Measurements from ENCODE around the gene BCAS3.
A peak's percentile ranks its signal among the peaks of the same experiment; 100 is the strongest.

Gene BCAS3

DNA sequence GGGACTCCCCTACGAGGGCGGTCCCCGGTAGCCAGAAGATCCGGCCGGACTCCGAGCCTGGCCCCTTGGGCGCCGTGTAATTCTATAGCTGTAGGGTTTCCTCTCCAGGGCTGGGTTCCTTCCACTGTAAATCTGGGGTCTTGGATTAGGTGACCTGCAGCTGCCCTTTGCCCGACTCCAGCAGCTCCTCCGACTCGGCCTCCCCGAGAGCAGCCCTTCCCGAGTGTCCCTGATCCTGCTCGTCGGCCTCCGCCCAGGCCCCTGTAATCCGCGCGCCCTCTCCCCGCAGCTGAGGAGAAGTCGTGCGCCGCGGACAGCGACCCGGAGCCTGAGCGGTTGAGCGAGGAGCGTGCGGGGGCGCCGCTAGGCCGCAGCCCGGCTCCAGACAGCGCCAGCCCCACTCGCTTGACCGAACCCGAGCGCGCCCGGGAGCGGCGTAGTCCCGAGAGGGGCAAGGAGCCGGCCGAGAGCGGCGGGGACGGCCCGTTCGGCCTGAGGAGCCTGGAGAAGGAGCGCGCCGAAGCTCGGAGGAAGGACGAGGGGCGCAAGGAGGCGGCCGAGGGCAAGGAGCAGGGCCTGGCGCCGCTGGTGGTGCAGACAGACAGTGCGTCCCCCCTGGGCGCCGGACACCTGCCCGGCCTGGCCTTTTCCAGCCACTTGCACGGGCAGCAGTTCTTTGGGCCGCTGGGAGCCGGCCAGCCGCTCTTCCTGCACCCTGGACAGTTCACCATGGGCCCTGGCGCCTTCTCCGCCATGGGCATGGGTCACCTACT is 727.4 kb downstream of the BCAS3 start:
- no peak for DNase-seq

DNA sequence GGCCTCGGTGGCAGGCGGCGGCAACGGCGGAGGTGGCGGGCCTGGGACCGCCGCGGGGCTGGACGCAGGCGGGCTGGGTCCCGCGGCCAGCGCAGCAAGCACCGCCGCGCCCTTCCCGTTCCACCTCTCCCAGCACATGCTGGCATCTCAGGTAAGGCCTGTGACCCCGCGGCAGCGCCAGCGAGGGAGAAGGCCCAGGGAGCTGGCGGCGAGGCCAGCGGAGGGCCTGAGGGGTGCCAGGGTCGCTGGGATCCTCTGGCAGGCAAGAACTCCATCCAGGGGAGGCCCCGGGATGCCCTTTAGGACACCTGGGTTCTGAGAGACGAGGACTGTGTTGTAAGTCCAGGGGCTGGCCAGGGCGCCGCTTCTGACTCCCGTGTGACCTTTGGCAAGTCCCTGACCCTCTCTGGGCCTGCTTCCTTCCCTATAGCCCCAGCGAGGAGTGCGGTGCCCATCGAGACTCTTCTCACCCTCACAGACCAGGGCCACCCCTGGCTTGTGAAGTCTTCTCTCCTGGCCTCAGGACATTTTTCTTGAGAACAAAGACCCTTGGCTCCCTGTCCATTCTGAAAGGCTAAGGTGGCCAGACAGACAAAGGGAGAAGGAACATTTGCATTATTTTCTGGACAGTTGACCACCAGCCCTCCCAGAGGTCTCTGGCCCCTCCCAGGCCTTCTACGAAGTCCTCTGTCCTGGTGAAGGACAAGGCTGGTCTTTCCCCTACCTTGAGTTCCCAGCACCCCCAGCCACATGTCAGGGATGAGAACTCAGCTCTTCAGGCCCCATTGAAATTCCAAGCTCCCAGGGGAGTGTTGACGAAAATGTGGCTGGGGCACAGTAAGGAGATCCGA is 728.3 kb downstream of the BCAS3 start:
- DNase-seq = no peak

DNA sequence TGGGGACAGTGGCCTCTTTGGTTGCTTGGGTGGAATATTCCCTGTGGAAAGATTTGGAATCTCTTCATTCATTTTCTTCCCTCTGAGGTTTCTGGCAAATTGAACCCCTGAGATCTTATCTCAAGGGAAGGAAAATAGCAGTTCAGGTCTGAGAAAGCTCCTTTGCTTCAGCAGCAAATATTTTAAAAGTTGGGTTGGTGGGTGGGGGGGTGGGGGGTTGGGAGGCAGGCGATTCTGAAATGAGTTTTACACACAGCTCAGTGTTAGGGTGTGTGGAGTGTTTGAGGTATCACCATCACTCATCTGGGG is 728.8 kb downstream of the BCAS3 start:
- DNase-seq = no peak

DNA sequence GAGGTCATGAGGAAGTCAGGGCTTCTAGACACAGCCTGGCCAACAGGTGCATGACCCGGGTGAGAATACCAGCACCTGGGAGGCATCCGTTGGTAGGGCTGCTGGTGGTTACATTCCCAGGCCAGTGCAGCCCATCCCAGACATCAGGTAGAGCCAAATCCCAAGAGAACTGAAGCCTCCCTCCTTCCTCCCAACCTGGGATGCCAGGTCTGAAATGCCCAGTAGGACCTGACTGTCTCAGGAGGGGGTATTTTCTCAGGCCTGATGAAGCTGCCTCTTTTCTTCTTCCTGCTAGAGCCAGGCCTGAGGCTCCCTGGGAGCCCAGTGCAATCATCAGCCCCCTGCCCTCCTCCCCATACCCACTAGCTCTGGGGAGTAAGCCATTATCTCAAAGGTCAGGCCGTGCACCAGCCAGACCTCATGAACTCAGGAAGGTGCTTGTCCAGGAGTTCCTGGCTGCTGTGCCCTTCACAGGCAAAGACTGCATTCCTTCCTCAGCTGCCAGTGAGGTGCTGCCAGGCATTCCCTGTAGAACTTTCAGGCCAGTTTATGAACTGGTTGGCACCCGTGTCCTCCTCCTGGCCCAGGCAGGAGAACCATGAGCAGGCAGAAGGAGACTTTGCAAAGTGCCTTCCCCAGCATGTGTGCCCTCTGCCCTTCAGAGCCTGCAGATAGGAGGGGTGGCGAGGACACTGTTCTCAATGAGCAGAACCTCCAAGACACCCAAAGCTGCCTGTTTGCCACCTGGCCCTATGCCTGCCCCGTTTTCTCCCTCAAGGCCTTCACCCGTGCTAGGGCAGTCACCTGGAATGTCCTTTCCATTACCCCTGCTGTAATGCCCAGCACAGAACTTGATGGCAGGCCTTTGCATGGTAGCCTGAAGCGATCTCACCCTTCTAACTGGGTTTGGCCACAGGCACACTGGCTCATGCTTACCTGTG is 729.6 kb downstream of the BCAS3 start:
- DNase-seq = no peak

DNA sequence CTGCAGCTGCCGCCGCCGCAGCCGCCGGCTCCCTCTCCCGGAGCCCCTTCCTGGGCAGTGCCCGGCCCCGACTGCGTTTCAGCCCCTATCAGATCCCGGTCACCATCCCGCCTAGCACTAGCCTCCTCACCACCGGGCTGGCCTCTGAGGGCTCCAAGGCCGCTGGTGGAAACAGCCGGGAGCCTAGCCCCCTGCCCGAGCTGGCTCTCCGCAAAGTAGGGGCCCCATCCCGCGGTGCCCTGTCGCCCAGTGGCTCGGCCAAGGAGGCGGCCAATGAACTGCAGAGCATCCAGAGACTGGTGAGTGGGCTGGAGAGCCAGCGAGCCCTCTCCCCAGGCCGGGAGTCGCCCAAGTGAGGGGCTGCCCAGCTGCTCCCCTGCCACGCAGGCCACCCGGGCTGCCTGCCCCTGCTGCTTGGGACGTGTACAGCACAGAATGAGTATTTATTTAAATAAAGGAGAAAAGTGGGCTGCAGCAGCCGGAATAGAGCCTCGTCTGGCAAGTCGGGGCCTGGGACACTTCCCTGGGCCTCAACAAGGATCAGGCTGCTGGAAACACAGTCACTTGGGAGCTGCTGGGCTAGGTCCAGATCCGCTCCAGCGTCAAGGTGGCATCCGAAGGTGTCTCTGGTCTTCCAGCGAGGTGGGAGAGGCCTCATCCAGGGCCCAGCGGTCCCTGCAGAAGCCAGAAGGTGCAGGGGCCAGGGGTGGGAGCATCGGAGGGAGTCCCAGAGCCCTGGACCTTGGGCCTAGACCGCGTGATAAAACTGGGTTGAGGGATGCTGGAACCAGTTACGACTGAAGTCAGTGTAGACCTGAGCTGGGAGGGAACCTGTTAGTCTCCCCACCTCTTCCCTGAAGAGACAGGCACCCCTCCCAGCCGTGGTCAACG is 730.7 kb downstream of the BCAS3 start:
- no peak for DNase-seq

DNA sequence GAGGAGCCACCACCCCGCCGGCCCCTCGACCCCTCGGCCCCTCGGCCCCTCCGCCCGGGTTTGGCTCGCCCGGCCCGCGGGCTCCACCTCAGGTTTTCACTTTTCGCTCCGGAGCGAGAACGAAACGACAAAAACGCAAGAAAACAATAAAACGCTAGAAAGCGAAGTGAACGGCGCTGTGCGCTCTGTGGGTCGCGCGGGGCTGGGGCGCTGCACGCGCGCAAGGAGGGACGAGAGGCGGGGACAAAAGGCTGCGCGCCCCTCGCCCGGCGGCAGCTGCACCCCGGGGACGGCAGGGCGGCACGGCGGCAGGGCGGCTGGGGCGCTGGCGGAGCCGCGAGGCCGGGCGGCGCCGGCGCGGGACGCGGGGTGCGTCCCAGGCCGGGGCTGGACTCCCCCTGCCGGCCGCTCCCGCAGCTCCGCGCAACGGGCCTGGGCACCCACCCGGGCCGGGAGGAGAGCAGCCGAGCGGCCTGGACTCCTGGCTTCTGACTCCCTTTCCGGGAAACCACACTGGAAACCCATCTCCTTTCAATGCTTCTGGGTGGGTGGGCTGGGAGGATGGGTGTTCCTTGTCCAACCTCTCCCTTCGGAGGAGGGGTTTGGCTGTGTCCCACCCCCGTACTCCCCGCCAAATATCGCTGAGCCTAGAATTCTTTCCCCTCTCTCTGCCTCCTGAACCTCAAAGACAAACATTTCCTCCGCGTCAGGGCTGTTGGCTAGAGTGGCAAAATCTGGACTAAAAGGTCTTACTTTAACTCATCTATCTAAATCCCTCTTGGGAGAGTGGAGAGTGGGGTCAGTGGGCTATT is 731.9 kb downstream of the BCAS3 start:
- peak; percentile 50 for DNase-seq

DNA sequence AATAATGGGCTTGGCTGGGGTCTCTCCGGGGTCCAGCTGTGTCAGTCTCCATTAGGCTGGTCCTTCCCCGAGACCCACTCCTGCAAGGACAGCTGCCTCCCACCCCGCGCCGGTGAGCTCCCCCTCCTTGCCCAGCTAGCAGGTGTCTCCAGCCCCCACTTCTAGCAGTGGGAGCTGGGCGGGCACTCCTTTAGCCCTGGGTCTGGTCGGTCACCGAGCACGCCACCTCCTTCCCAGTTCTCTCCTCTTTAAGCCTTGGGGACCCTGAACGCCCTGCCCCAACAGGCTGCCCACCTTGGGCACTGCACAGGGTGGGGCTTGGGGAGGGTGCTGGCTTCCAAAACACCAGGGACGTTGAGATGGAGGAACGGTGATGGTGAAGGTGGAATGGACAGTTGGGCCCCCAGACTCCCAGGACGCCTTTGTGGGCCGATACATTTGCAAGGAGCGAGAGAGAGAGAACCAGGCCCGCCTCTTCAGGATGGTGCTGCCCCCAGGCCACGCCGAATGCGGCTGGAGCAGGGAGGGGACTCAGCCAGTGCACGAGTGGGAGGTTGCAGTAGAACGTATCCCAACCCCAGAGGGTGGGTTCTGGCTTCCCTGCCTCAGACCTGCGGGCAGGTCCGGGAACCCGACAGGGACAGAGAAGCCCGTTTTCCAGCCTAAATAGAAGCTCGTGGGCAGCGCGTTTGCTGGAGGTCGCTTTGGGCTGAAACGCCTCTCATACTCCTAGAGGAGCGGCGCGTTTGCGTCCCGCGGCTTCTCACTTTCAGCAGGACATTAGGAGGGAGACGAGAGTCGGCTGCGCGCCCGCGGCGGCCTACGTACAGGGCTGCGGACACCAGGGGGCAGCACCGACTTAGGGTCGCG is 732.7 kb downstream of the BCAS3 start:
- DNase-seq = no peak

DNA sequence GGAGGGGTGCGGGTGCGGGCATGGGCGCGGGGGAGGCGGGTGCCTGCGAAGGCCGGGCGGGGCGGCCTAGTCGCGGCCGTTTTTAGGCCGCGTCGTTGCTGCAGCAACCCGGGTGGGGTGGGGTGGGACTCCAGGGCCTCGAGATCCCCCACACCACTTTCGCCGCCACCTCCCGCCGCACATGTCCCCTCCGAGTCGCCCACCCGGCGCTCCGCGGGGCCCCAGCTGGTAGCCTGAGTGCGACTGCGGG is 733.3 kb downstream of the BCAS3 start:
- no peak for DNase-seq

DNA sequence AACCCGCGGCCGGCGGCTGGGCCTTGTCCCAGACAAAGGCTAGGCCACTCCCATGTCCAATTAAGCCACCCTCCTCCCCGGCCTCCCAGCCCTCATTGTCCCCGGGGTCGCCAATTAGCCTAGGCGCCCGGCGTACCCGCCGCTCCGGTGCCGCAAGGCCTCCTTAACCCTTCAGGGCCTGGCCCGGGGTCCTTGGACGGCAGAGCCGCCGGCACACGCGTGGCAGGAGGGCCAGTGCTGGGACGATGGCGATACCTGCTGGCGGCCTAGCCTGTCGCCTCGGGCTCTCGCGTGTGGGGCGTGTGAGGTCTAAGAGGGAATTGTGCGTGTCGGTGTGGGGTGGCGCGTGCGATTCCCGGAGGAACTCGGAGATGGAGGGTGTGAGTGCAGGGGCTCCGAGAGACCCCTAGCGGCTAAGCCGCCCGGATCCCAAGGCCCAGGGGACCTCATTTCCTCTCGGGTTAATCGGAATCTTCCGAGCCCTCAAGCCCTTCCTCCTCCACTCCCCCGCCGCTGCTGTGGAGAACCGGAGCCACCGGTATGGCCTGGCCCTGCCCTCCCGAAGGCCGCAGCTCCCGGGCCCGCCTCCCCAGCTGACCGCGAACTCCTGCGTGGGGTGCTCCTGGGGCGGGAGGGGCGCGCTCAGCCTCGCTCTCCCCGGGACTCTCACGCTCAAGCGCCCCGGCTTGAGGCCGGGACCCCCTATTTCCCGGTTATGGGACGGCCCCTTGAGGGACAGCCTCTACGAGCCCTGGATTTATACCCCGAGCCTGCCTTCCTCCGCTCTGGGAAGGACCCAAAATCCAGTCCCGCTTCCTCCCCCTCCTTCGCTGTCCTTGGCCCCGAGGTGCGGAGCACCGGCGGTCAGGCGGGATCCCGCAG is 733.9 kb downstream of the BCAS3 start:
- no peak for DNase-seq

DNA sequence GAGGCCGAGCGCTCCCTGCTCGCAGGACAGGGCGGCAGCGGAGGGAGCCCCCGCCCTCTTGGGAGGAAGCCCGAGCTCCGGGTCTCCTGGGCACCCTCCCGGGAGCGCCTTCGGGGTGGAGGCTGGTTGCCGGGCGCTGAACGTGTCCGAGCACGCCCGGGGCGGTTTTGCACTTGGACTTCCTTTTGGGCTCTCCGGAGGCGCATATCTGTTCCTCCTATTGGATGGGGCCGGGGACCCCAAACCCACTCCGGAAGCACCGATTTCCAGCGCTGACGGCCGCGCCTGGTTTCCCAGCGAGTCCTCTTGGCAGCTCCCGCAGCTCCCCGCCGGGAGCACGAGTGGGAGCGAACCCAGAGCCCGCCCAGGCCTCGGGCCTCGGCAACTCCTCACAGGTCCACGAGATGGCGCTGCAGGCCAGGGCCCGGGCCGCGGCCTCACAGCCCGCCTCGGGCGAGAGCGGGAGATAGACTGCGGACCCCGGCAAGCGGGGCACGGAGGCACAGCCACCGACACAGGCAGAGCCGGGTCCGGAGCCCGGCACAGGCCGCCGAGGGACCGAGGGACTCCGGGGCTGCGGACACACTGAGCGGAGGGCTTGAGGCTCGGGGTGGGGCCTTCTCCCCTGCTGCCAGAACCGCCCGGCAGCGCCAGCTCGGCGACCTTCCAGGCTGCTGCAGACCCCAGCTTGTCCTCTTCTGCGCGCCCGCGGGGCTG is 734.6 kb downstream of the BCAS3 start:
- DNase-seq = peak; percentile 63

DNA sequence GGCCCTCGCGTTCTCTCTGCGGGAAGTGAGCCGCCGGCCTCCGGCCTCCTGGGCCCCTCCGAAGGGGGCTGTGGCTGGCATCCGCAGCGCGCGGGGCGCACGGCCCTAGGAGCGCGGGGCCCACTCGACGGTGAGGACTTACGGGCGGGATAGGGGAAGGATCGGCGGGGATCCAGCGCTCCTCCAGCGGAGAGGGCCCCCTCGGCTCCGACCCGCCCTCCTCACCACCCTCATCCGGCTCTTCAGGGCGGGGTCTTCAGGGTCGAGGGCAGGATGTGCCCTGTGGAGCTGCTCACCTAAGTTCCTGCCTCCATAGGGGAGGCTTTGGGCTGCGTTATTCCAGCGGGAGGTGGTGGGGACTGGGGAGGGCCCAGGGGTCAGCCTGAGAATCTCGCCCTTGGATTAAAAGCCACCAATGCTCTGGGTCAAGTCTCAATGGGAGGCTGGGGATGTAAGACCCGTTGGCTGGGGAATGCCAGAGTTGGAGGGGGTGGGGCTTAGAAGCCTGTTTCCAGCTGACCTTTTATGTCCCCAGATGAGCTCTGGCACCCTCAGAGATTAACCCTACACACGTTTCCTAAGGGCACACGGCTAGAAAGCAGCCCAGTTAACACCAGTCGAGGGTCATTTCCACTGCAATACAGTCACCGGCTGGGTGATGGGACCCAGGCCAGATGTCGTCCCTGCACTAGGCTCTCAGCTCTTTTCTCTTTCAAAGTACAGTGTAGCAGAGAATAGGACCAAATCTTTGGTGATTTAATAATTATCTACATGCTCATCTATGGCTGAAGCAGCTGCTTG is 735.4 kb downstream of the BCAS3 start:
- DNase-seq = no peak

DNA sequence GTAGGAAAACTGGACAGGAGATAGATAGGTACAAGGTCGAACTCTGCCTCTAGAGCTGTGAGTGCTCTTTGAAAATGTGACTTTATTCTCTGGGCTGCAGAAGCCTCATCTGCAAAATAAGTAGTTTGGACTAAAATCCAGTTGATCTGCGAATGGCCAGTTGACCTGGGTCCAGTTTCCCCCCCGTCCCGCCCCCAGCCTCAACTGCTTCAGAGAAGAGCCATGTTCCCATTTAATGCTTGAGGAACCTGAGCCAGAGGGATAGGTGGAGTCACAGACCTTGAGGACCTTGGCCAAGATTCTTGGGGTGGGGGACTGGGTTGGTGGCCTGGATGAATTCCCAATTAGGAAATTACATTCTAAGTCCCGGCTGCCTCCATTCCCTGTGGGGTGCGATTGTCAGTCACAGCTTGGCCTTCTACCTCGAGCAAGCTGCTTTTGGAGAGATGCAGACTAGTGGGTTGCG is 736.0 kb downstream of the BCAS3 start:
- no peak for DNase-seq

DNA sequence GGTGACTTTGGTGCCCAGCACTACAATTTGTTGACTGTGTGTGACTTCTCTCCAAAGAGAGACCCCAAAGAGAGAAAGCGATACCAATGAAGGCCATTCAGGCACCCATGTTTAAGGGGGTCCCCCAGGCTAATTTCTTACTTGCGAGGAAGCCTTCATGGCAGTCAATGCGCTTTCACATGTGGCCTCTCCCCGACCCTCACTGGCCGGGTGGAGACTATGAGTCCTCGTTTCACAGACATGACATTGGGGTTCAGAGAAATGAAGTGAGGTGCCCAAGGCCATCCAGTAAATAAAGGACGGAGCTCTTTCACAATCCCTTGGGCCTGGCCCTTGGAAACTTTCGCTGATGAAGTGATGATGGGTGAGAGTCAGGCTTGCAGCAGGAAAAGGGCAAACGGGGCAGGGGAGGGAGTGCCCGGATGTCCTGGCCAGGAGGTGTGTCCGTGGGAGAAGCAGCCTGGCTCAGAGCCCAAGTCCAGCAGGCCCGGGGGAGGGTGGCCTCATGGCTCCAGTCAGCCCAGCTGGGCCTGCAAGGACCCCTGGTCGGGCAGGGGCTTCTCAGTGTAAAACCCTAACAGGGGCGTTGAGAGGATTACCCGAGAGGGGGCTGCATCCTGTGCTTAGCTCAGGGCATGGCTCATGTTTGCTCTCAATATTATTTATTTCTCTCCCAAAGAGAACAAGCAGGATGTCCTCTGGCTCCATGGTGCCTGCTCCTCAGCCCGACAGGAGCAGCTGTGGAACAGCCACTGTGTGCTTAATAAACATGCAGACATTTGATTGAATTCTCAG is 736.7 kb downstream of the BCAS3 start:
- DNase-seq = no peak

DNA sequence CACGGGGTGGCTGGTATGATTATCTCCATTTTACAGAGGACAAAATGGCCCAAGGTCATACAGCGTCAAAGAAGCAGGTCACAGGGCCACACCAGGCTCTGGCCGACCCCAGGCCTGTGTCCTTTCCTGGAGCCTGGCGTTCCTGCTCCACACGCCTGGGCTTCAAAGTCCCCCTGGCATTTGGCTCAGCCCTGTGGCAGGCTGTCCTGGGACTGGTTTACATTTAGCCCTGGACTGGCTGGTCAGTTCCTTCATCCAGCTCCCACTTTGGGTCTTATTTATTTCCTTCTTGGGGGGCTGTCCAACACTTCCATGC is 737.2 kb downstream of the BCAS3 start:
- no peak for DNase-seq

DNA sequence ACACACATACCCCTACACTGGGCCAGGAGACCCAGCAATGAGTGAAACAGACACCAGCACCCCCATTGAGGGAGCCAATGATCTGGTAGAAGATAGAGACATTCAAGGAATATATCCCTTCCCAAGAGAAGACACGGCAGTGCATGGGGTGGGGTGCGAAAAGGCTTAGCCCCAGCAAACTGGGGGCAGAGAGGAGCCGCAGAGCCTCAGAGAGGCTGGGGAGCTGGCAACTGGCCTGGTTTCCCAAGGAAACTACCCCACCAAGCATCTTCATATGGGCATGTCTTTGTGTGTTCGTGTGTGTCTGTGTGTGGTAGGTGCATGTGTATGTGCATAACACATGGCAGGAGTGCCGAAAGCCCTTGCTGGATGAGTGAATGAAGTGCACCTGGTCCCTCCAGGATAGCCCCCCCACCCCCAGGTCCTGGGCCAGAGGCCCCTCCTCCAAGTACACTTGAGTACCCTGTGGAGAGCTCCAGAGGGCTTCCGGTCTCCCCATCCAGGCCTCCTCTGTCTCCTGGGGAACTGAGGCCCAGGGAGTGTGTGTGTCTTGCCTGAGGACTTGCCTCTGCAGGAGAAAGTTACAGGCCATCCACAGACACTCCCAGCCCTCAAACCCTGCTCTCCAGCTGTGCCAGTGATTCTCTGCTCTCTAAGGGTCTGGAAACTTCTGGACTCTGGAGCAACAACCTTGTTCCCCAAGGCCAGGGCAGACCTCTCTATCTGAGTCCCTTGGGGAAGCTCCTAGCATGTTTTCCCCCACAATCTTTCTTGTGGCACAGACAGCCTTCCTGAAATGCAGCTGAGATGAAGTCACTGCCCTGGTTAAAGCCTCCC is 737.9 kb downstream of the BCAS3 start:
- no peak for DNase-seq

DNA sequence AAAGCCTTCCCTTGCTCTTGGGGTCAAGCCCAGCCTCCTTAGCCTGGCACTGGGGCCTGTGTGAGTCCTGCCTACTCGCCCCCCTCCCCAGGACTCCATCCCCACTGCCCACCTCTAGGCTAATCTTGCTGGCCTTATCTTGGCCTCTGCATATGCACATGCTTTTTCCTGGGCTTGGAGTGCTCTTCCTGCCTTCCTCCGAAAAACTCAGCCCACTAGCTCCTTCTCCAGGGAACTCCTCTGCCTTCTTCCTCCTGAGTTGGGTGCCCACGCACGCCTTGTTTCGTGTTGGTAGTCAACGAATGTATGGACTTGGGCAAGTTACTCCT is 738.5 kb downstream of the BCAS3 start:
- no peak for DNase-seq
